ENCODE data around the gene WHRN. TPM values are rescaled to one million over a fixed set of nuclear protein-coding genes. Genes with fewer than 3 reads are reported as not detected.

WHRN gene
- total RNA-seq, 2 donors from 2014 or later = 2.5 to 2.6 TPM

GRCh38 chr9:114497236-114497635, 8.0 kb downstream of the WHRN start:
- intact Hi-C loops (cut with DNase I) = no loop called here
- no peak for DNase-seq (ENCODE audit: low spot score)

- intact Hi-C loops (cut with DNase I) = no loop called here
- no peak for DNase-seq (ENCODE audit: low spot score)
Measured at GRCh38 chr9:114496011-114496410, 9.3 kb downstream of the WHRN start.

GRCh38 chr9:114494776-114495569, 10.3 kb downstream of the WHRN start:
- intact Hi-C loops (cut with DNase I) = no loop called here
- no peak for DNase-seq (ENCODE audit: low spot score)

- intact Hi-C loops (cut with DNase I) = no loop called here
Measured at GRCh38 chr9:114493521-114494184, 11.6 kb downstream of the WHRN start.

GRCh38 chr9:114492991-114493390, 12.3 kb downstream of the WHRN start:
- intact Hi-C loops (cut with DNase I) = no loop called here
- DNase-seq (ENCODE audit: low spot score) = no peak

More at GRCh38 chr9:114493521-114494184, 11.6 kb downstream of the WHRN start:
- DNase-seq (ENCODE audit: low spot score) = no peak

GRCh38 chr9:114491430-114492003, 13.8 kb downstream of the WHRN start:
- DNase-seq (ENCODE audit: low spot score) = no peak
- intact Hi-C loops (cut with DNase I) = no loop called here

- intact Hi-C loops (cut with DNase I) = no loop called here
- no peak for DNase-seq (ENCODE audit: low spot score)
Measured at GRCh38 chr9:114489928-114490327, 15.3 kb downstream of the WHRN start.

GRCh38 chr9:114488398-114489129, 16.7 kb downstream of the WHRN start:
- DNase-seq (ENCODE audit: low spot score) = no peak
- intact Hi-C loops (cut with DNase I) = no loop called here

- DNase-seq (ENCODE audit: low spot score) = no peak
- intact Hi-C loops (cut with DNase I) = no loop called here
Measured at GRCh38 chr9:114487607-114488300, 17.5 kb downstream of the WHRN start.

GRCh38 chr9:114486205-114486963, 18.9 kb downstream of the WHRN start:
- intact Hi-C loops (cut with DNase I) = no loop called here
- no peak for DNase-seq (ENCODE audit: low spot score)

GRCh38 chr9:114484854-114485443, 20.3 kb downstream of the WHRN start:
- intact Hi-C loops (cut with DNase I) = loop anchor here in 1 of 2 donors (5.0 kb wide), 1 partner anchor 167 kb away; no protein-coding TSS in a partner anchor
- DNase-seq (ENCODE audit: low spot score) = no peak

- no peak for DNase-seq (ENCODE audit: low spot score)
- intact Hi-C loops (cut with DNase I) = loop anchor here in 1 of 2 donors (5.0 kb wide), 1 partner anchor 168 kb away; no protein-coding TSS in a partner anchor
Measured at GRCh38 chr9:114484215-114484853, 20.9 kb downstream of the WHRN start.

GRCh38 chr9:114483499-114483898, 21.8 kb downstream of the WHRN start:
- intact Hi-C loops (cut with DNase I) = loop anchor here in 1 of 2 donors (5.0 kb wide), 1 partner anchor 169 kb away; no protein-coding TSS in a partner anchor

GRCh38 chr9:114482593-114482992, 22.7 kb downstream of the WHRN start:
- intact Hi-C loops (cut with DNase I) = loop anchor here in 1 of 2 donors (5.0 kb wide), 1 partner anchor 170 kb away; no protein-coding TSS in a partner anchor
- DNase-seq (ENCODE audit: low spot score) = no peak

More at GRCh38 chr9:114483499-114483898, 21.8 kb downstream of the WHRN start:
- DNase-seq (ENCODE audit: low spot score) = no peak

- intact Hi-C loops (cut with DNase I) = loop anchor here in 1 of 2 donors (5.0 kb wide), 1 partner anchor 171 kb away; no protein-coding TSS in a partner anchor
- no peak for DNase-seq (ENCODE audit: low spot score)
Measured at GRCh38 chr9:114481789-114482188, 23.5 kb downstream of the WHRN start.

GRCh38 chr9:114480746-114481435, 24.4 kb downstream of the WHRN start:
- intact Hi-C loops (cut with DNase I) = loop anchor here in 1 of 2 donors (5.0 kb wide), 1 partner anchor 171 kb away; no protein-coding TSS in a partner anchor
- DNase-seq (ENCODE audit: low spot score) = no peak

Measured in posterior vena cava (tissue), 2 donors.